NCI-H748 (cell line): ENCODE measurements around the gene USP15.

Experiments used
- DNase-seq: peaks from one replicate; lab custom pipeline; 2025; ENCODE audit not compliant: unreplicated experiment; lab: John Stamatoyannopoulos, UW

Gene USP15

GRCh38 chr12:62279058-62279457 is 18.9 kb downstream of the USP15 start:
- DNase-seq: no peak

- DNase-seq: no peak
These were observed 19.8 kb downstream of the USP15 start for GRCh38 chr12:62279961-62280360.

- no peak for DNase-seq
These were observed 22.0 kb downstream of the USP15 start for GRCh38 chr12:62282057-62282774.

GRCh38 chr12:62284749-62285148 is 24.5 kb downstream of the USP15 start:
- DNase-seq: no peak

- no peak for DNase-seq
These were observed 25.1 kb downstream of the USP15 start for GRCh38 chr12:62285284-62285683.

GRCh38 chr12:62288328-62288727 is 28.1 kb downstream of the USP15 start:
- DNase-seq: no peak

- DNase-seq: no peak
These were observed 30.6 kb downstream of the USP15 start for GRCh38 chr12:62290846-62291245.

DNA sequence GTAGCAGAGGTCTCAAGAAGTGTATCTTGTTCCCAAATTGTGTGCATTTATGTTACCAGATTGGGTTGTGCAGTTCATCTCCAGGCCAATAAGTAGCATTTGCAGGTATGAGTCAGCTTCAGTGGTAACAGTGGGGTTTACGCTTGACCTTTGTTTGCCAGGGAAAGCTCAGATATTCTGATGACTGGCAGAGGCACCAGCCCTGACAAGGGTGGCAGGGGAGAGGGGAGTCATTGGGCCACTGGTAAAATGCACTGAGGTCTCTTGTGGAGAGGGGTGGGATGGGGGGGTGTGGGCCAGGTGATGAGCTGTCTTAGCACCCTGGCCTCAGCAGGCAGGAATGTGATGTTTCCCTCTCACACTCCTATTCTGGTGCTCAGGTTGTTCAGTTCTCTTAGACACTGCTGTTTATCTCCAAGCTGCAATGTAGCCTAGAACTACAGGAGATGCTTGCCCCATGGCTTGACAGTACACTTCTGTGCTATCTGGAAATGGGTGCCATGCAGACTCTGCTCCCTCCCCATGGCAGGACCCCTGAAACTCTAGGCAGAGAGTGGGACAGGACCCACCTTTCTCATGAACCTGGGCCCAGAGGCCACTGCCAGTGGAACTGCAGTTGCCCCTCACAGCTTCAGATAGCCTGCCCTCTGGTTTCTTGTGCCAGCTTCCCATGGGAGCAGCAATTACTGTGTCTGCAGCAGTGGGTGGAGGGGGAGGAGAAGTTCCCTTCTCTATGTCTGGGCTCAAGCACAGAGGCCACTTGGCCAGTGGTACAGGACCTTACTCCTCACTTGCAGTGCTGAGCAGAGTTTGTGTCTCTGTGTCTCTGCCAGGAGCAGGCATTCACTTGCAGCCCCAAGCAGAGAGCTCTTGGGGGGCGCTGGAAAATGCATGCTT is 31.9 kb downstream of the USP15 start:
- no peak for DNase-seq

DNA sequence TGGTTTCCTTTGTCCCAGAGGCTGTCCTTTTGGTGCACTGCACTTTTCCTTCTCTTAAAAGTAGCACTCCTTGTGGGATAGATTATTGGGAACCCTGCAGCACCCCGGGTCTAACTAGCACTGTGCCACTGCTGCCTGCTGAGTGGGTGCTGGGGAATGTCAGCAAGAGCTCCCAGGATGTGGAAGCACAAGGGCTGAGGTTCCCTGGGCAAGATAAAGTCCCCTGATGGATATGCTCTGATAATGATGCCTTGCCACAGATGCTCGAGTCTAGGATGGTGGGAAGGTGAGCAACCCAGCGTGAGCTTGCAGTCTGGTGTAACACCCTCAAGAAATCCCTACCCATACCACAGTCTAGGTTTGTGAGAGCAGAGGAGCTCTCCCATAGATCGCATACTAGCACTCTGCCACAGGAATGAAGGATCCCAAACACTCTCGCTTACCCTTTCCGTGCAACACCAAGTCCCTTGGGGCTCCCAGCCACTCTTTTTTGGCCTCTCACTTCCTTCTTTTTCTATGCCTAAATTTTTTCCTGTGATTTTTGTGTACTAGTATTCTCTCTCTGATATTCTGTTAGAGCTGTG is 32.6 kb downstream of the USP15 start:
- no peak for DNase-seq

- no peak for DNase-seq
These were observed 34.2 kb downstream of the USP15 start for GRCh38 chr12:62294378-62294777.

- no peak for DNase-seq
These were observed 35.8 kb downstream of the USP15 start for GRCh38 chr12:62296001-62296400.

- DNase-seq: no peak
These were observed 37.1 kb downstream of the USP15 start for GRCh38 chr12:62297321-62297720.

GRCh38 chr12:62299617-62300016 is 39.4 kb downstream of the USP15 start:
- no peak for DNase-seq

- DNase-seq: no peak
These were observed 41.0 kb downstream of the USP15 start for GRCh38 chr12:62301080-62301798.

DNA sequence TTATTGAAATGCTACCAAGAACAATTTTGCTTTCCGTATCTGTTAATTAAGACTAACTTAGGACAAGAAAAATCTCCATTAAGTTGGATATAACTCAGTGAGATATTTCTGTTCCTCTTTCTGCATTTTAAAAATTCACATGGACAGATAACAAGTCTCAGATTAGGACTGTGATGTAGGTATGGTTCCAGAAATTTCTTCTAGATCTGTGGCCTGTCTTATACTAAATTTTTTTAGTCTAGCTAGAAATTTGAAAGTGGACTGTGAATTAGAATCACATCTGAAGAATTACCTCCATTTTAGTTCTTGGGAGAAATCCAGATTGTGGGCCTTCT is 41.6 kb downstream of the USP15 start:
- no peak for DNase-seq

DNA sequence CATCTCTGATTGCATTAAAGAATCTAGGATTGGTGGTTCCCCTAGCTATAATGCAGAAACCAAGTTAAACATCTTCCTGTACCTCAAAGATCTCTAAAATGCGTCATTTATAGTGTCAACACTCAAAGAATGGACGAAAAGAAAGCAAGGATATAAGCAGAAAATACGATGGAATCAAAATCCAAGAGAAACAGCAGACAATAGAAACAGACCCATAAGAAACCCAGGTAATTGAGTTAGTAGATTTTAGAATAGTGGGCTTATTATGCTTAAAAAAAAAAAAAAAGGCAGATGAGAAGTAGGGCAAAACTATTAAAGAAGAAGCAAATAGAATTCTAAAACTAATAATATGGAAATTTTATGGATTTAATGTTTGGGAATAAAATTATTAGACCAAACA is 44.4 kb downstream of the USP15 start:
- DNase-seq: no peak

GRCh38 chr12:62305778-62306177 is 45.6 kb downstream of the USP15 start:
- no peak for DNase-seq

- no peak for DNase-seq
These were observed 46.6 kb downstream of the USP15 start for GRCh38 chr12:62306569-62307530.

DNA sequence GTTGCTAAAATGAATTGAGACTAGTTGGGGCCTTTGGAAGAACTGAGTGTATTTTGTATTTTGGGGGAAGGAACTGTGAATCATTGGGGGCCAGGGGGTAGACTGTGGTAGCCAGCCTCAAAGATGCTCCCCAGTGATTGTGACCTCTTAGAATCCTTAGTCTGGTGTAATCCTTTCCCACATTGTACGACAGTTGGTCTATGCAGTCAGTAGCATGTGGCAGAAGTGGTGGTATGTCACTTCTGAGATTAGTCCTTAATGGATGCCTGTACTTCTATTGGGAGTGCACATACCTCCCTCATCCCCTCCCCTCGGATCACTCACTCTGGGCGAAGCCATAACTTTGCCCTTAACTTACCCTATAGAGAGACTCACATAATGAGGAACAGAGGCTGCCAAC is 48.0 kb downstream of the USP15 start:
- DNase-seq: no peak

DNA sequence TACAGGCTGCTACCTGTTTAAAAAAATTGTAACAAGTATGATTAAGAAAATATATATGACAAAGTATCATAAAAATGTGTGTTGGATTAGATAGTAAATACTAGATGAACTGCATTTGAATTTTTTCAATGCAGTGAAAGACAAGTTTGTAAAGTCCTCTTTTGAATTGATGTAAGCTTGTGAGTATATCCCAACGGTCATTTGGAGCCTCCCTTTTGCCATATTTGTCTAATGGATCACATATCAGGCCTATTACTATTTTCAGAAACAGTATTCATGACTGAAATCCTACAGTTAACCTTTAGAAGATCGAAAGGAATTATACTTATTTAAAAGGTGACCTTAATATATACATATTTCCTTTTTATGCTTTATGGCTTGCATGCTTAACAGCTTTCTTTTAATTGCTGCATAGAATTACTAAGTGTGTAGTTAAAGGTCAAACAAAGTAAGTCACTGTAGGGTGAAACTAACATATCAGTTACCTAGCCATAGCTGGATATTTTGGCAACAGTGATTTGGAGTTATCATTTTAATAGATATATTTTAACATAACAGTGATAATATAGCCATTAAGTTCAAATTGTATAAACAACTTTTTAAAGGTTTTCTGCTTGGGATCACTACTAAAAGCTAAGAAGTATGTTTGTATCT is 53.6 kb downstream of the USP15 start:
- no peak for DNase-seq
